ENCODE results near the gene VGLL4. TPM values are rescaled to one million over a fixed set of nuclear protein-coding genes. Genes with fewer than 3 reads are reported as not detected.
"Not testable (repeated sequence)": the region's sequence is repeated elsewhere in the genome, so short reads cannot be mapped to it uniquely, and the experiment has no call there.

VGLL4 gene
- polyA plus RNA-seq, 5 donors = 95.0 to 117 (median 103) TPM

DNA sequence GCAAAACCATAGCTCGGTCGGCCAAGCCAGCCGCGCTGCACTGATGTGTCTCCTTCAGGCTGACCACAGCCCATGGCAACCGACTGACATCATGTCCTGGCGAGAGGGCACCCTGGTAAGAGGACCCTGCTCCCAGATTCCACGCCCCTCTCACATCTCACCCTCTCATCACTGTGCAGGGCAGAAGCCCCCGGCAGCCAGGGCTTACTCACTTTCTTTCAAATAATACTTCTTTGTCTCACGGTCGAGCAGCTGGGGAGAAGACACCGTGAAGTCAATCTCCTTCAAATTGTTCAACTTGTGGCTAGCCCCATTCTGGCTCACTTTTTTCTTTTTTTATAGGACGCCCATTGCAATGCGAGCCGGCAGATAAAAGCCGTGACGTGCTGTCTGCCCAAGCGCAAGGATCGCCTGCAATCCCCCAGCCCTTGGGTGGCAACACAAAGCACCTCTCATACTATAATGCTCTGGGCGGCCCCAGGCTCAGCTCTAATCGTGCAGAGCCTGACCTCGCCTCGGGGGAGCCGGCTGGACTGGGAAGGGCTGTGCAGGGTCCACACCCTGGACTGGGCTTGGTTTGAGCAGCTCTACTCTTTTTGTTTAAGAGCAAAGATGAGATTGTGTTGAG lies 33.6 kb downstream of the VGLL4 start:
- DNase-seq = no peak

DNA sequence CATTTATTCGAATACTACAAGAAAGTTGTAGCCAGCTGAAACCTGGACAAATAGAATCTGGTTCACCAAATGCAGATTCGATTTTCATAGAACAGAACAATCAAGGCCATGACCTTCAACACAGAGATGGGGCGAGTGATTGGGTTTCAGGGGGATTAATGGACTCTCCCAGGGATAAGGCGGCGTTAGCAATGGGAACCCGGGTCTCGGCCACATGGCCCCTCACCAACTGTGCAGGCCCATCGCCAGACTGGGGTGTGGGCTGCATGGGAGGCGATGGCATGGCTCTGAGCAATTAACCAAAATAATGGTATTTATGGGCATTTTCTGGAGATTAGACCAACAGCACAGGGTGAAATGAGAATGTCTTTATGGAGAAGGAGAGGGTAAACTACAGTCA lies 34.2 kb downstream of the VGLL4 start:
- no peak for DNase-seq

GRCh38 chr3:11607816-11608215 lies 35.9 kb downstream of the VGLL4 start:
- DNase-seq = no peak

DNA sequence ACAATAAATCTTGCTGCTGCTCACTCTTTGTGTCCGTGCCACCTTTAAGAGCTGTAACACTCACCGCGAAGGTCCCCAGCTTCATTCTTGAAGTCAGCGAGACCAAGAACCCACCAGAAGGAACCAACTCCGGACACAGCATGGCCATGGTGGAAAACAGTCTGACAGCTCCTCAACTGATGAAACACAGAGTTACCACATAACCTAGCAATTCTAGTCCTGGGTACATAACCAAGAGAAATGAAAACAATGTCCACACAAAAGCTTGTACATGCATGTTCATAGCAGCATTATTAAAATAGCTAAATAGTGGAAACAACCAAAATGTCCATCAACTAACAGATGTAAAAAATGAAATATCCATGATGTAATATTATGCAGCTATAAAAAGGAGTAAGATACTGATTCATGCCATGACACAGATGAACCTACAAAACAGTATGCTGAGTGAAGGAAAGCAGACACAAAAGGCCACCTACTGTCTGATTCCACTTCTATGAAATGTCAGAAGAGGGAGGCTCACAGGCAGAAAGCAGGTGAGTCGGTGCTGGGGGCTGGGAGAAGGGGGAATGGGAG lies 36.8 kb downstream of the VGLL4 start:
- no peak for DNase-seq

DNA sequence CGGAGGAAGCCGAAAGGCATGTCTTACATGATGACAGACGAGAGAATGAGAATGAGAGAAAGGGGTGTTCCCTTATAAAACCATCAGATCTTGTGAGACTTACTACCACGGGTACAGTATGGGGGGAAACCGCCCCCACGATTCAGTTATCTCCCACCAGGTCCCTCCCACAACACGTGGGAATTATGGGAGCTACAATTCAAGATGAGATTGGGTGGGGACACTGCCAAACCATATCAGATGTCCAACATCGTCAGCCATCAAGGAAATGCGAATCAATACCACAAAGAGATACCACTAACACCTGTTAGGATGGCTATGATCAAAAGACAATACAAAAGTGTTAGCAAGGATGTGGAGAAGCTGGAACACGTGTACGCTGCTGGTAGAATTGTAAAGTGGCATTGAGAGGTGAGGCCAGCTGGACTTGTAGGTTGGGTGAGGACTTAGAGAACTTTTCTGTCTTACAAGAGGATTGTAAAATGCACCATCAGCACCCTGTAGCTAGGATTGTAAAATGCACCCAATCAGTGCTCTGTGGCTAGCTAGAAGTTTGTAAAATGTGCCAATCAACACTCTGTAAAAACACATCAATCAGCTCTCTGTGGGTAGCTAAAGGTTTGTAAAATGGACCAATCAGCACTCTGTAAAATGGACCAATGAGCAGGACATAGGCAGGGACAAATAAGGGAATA lies 37.5 kb downstream of the VGLL4 start:
- DNase-seq = no peak

GRCh38 chr3:11605398-11605797 lies 38.3 kb downstream of the VGLL4 start:
- DNase-seq = no peak

DNA sequence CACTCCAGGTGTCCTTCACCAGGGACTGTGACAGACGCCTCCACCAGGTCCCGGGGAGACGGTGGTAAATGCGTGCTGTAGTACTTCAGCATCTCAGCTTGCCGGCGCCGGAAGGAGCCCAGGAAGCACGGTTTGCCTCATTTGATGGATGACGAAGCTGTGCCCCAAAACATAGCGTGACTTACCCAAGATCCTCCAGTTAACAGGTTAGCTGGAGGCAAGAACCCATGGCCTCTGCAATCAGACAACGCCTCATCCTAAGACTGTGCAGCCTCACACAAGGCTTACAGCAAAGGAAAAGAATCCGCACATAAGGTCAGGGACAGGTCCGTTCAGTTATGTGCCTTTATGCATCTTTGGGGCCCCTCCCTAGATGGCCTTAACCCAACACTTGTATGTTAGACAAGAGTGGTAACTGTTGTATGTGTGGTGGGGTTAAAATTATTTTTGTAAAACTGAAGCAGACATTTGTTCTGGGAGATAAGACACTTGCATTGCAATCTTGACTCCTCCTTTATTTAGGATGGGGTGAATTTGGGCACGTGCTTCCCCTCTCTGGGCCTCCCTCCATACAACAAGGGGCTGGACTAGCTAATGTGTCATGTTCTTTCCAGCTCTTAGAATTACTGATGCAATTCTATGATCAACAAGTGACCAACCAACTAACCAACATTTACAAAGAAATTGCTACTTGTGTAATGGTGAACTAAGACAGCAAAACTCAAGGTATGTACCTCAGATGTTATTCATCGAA lies 39.4 kb downstream of the VGLL4 start:
- DNase-seq = no peak

- DNase-seq = peak; percentile 83 to 91
Measured at GRCh38 chr3:11603628-11604027, 40.1 kb downstream of the VGLL4 start.

- DNase-seq = no peak
Measured at GRCh38 chr3:11602886-11603527, 40.7 kb downstream of the VGLL4 start.

GRCh38 chr3:11602239-11602840 lies 41.4 kb downstream of the VGLL4 start:
- DNase-seq = no peak

- no peak for DNase-seq
Measured at GRCh38 chr3:11601446-11602238, 42.1 kb downstream of the VGLL4 start.

- DNase-seq = no peak
Measured at GRCh38 chr3:11600501-11601282, 43.0 kb downstream of the VGLL4 start.

DNA sequence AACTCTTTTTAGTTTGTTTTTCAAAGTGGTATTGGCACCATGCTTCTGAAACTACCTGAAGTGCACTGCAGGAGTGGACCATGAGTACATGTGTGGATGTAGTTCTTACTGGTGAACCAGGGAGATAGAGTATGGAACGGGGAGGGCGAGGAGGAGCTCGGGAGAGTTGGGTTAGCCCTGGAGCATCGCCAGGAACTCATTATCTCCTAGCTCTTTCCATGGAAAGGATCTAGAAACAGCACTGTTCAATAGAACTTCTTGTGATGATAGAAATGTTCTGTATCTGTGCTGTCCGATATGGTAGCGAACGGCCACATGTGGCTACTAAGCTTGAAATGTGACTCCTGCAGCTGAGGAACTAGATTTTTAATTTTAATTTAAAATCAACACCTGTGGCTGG lies 47.3 kb downstream of the VGLL4 start:
- no peak for DNase-seq

GRCh38 chr3:11595024-11595423 lies 48.7 kb downstream of the VGLL4 start:
- DNase-seq = not testable (repeated sequence)

GRCh38 chr3:11593318-11594034 lies 50.2 kb downstream of the VGLL4 start:
- no peak for DNase-seq

DNA sequence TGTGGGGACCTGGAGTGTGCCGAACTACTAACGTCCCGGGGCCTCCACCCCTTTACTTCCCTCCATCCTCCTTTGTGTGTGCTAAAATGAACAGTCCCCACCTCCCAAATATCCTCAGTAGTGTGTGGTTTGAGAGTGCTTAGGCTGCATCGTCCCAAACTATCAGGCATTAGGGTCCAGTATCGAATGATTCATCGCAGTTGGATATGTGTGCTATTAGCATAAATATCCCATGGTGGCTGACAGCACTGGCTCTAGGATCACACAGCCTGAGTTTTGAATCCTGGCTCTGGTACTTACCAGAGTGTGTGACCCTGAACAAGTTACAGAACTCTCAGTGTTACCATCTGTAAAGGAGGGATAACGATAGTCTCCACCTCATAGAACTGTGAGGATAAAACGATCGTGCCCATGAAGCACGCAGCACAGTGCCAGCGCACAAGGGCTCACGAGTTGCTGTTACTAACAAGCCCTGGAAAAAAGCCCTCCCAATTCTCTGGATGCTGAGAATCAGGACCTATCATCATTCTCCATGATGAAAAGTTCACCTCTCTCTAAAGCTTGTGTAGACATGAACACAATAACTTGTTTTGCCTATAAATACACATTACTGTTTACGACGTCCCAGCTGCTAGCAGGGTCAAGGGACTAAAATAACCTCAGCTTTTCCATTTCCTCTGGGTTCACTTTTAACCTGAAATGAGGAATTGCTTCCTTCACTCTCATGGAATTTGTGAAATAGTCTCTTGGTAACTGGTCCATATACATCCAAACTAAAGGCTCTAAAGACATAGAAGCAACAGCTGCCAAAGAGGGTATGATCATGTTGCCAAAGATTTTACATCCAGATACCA lies 51.0 kb downstream of the VGLL4 start:
- no peak for DNase-seq

DNA sequence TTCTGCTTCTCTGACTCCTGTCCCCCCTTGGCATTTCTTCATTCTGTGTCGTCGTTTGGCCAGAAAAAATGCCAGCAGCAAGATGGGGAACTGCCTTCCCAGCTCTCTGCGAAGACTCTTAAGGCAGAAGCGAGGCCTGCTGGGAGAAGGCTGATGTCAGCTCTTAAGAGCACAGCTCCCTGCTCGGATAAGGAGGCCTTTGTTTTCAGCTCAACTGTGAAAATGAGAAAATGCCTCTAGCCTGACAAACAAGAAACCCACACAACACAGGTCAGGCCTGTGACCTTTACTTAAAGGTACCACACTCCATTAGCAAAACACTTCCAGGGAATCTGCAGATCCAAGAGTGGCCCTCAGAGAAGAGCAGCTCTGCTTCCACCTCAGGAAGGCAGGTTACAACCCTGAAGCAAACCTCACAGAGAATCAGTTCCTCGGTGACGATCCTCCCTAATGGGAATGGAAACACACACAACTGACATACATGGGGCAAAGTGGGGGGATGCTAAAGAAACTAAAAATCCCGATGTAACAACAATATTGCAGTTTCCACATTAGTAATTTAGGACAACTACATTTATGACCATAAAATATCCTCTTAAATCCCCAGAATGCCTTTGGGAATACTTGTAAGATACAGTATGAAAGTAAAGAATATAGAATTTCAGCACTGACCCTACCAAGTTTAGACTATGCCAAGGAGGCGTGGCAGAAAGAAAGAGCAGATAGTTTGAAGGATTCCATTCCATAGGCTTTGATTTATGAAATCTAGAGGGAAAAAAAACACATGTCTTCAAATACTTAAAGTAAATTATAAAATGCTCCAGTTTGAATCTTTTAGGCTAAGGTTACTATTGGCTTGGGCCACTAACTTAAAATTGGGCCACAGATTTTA lies 52.1 kb downstream of the VGLL4 start:
- no peak for DNase-seq
